ENCODE measurements around the gene ALG9.
A peak's percentile ranks its signal among the peaks of the same experiment; 100 is the strongest.

- peak in 1 of 3 experiments; percentile 17 for TF ChIP-seq CTCF (optimal IDR thresholded peaks at IDR 0.05 in 1 of 3, IDR thresholded peaks at IDR 0.05 in 1 of 3, conservative IDR thresholded peaks at IDR 0.05 in 1 of 3; ENCODE audit: extremely low read depth in 1 of 3, insufficient read depth in 2 of 3, low read length in 3 of 3)
- TF ChIP-seq EZH2 (IDR thresholded peaks at IDR 0.05; ENCODE audit: low read length) = no peak
Measured at GRCh38 chr11:111762981-111763643, 108.3 kb downstream of the ALG9 start.
